H1 (cell line): ENCODE measurements around the gene POLE. TPM values are rescaled to one million over a fixed set of nuclear protein-coding genes. Genes with fewer than 3 reads are reported as not detected.

Source experiments
- CTCF ChIA-PET: fragments of 300-600 bp; sonication (Branson Sonifier 250); formaldehyde crosslinking; loops from one replicate; lab custom pipeline; 2021; ENCODE audit not compliant: partially characterized antibody; lab: Charles Lee
- POLR2A ChIA-PET: fragments of 300-600 bp; sonication (Branson Sonifier 250); formaldehyde crosslinking; loops from one replicate; lab custom pipeline; 2021; ENCODE audit warnings: inconsistent platforms; ENCODE audit not compliant: partially characterized antibody; lab: Charles Lee
- DNase-seq, 2 experiments: peaks; one replicate each; pipeline versions ENCODE4 v3.0.0 to v3.0.0-alpha.2; 2010 to 2022; ENCODE audit warnings: low spot score in 2 of 2, low read depth in 1 of 2, mixed read lengths in 1 of 2
- FAIRE-seq: peaks from 2 replicates; lab custom pipeline; 2011; peaks lifted over from hg19 to GRCh38; lab: Jason Lieb, UNC
- H2AFZ ChIP-seq: 2 replicates; pipeline ENCODE4 v1.8.1; 2012; ENCODE audit warnings: low read length, inconsistent platforms
- H2AK5ac ChIP-seq: 2 replicates; pipeline ENCODE4 v1.6.1; 2013; ENCODE audit warnings: low read depth, low read length
- H2BK120ac ChIP-seq: replicated peaks from 2 replicates; pipeline ENCODE3; 2013; ENCODE audit warnings: low read depth, low read length, inconsistent platforms
- H2BK12ac ChIP-seq: 2 replicates; pipeline ENCODE4 v1.6.1; 2013; ENCODE audit warnings: low read depth, low read length
- H2BK15ac ChIP-seq: 2 replicates; pipeline ENCODE4 v1.6.1; 2013; ENCODE audit warnings: low read length
- H2BK20ac ChIP-seq: 2 replicates; pipeline ENCODE4 v1.6.1; 2013; ENCODE audit warnings: low read length
- H2BK5ac ChIP-seq: 2 replicates; pipeline ENCODE4 v1.6.1; 2013; ENCODE audit warnings: low read depth, low read length
- H3K14ac ChIP-seq: 2 replicates; pipeline ENCODE4 v1.6.1; 2013; ENCODE audit warnings: inconsistent platforms; ENCODE audit not compliant: insufficient read length
- H3K18ac ChIP-seq: 2 replicates; pipeline ENCODE4 v1.6.1; 2013; ENCODE audit warnings: low read length; ENCODE audit errors: extremely low read depth
- H3K23ac ChIP-seq: 2 replicates; pipeline ENCODE4 v1.6.1; 2013; ENCODE audit warnings: inconsistent platforms; ENCODE audit not compliant: insufficient read length
- H3K23me2 ChIP-seq: 2 replicates; pipeline ENCODE4 v1.6.1; 2013; ENCODE audit warnings: low read depth, low read length
- H3K27ac ChIP-seq: 2 replicates; pipeline ENCODE4 v1.6.1; 2011; ENCODE audit warnings: low read depth, low read length, inconsistent platforms
- H3K27me3 ChIP-seq, 4 experiments: replicated peaks in 1 of 4; 1 replicate in 1 of 4; 2 replicates in 3 of 4; pipeline versions ENCODE4 v1.6.1 to v1.8.1; 2011 to 2013; ENCODE audit warnings: low read length in 3 of 4, mild to moderate bottlenecking in 3 of 4, inconsistent platforms in 2 of 4, mixed read lengths in 2 of 4, moderate library complexity in 1 of 4; ENCODE audit not compliant: control insufficient read depth in 3 of 4, insufficient read depth in 3 of 4; ENCODE audit errors: extremely low read depth in 1 of 4
- H3K36me3 ChIP-seq, 4 experiments: 2 replicates each; pipeline versions ENCODE4 v1.6.1 to v1.8.1; 2011 to 2013; ENCODE audit warnings: mild to moderate bottlenecking in 4 of 4, low read length in 3 of 4, moderate library complexity in 2 of 4, control low read depth in 1 of 4, inconsistent platforms in 1 of 4; ENCODE audit not compliant: insufficient read depth in 4 of 4, control insufficient read depth in 2 of 4
- H3K4ac ChIP-seq: replicated peaks from 2 replicates; pipeline ENCODE3; 2013; ENCODE audit warnings: low read length, low read depth, mixed read lengths, inconsistent platforms; ENCODE audit not compliant: insufficient read length
- H3K4me1 ChIP-seq, 4 experiments: replicated peaks in 1 of 4; 1 replicate in 1 of 4; 2 replicates in 3 of 4; pipeline versions ENCODE4 v1.6.1 to v1.8.1; 2011 to 2013; ENCODE audit warnings: low read length in 3 of 4, inconsistent platforms in 2 of 4, mixed read lengths in 1 of 4; ENCODE audit not compliant: insufficient read depth in 4 of 4, control insufficient read depth in 3 of 4
- H3K4me2 ChIP-seq, 2 experiments: 2 replicates each; pipeline versions ENCODE4 v1.6.1 to v1.8.1; 2011 to 2013; ENCODE audit warnings: low read depth in 2 of 2, low read length in 2 of 2, control low read depth in 1 of 2, inconsistent platforms in 1 of 2, mild to moderate bottlenecking in 1 of 2; ENCODE audit not compliant: insufficient read depth in 1 of 2
- H3K4me3 ChIP-seq, 4 experiments: fragments of 200-600, 300-600 bp in 1 of 4; sonication (generic), shearing (Covaris generic), sonication (Bioruptor Twin) in 1 of 4; 2 replicates each; pipeline versions ENCODE4 v1.5.1 to v1.8.1; 2011 to 2016; ENCODE audit warnings: low read length in 4 of 4, low read depth in 3 of 4, control low read depth in 2 of 4, inconsistent platforms in 2 of 4, mild to moderate bottlenecking in 2 of 4, mixed read lengths in 1 of 4, moderate library complexity in 1 of 4; ENCODE audit not compliant: insufficient read depth in 2 of 4; ENCODE audit errors: extremely low read depth in 1 of 4
- H3K56ac ChIP-seq: replicated peaks from 2 replicates; pipeline ENCODE3; 2013; ENCODE audit warnings: low read depth, mild to moderate bottlenecking, mixed read lengths, low read length, inconsistent platforms; ENCODE audit not compliant: insufficient read length
- H3K79me1 ChIP-seq: 2 replicates; pipeline ENCODE4 v1.6.1; 2013; ENCODE audit warnings: low read depth, low read length, control low read depth
- H3K79me2 ChIP-seq, 2 experiments: 2 replicates each; pipeline versions ENCODE4 v1.6.1 to v1.8.1; 2012 to 2013; ENCODE audit warnings: low read length in 2 of 2, mild to moderate bottlenecking in 2 of 2, inconsistent platforms in 1 of 2; ENCODE audit not compliant: insufficient read depth in 2 of 2, control insufficient read depth in 1 of 2
- H3K9ac ChIP-seq, 4 experiments: replicated peaks in 1 of 4; 1 replicate in 1 of 4; 2 replicates in 3 of 4; pipeline versions ENCODE4 v1.6.1 to v1.8.1; 2011 to 2013; ENCODE audit warnings: low read depth in 3 of 4, low read length in 3 of 4, control low read depth in 2 of 4, mild to moderate bottlenecking in 2 of 4, moderate library complexity in 2 of 4, inconsistent platforms in 1 of 4; ENCODE audit errors: extremely low read depth in 1 of 4
- H3K9me3 ChIP-seq, 2 experiments: 2 replicates each; pipeline versions ENCODE4 v1.6.1 to v1.8.1; 2012 to 2013; ENCODE audit warnings: mild to moderate bottlenecking in 2 of 2, moderate library complexity in 2 of 2, control low read depth in 1 of 2, inconsistent platforms in 1 of 2, low read depth in 1 of 2, low read length in 1 of 2, mixed read lengths in 1 of 2; ENCODE audit not compliant: insufficient read depth in 2 of 2
- H4K20me1 ChIP-seq, 2 experiments: replicated peaks in 1 of 2; 2 replicates each; pipeline versions ENCODE3 to v1.8.1; 2011 to 2013; ENCODE audit warnings: inconsistent platforms in 2 of 2, low read length in 2 of 2, mild to moderate bottlenecking in 1 of 2; ENCODE audit not compliant: insufficient read depth in 2 of 2, control insufficient read depth in 1 of 2
- H4K5ac ChIP-seq: 2 replicates; pipeline ENCODE4 v1.6.1; 2013; ENCODE audit warnings: low read length, low read depth, mixed read lengths, inconsistent platforms; ENCODE audit not compliant: insufficient read length
- H4K8ac ChIP-seq: 2 replicates; pipeline ENCODE4 v1.8.0; 2013; ENCODE audit warnings: mild to moderate bottlenecking, moderate library complexity, low read length, inconsistent platforms; ENCODE audit not compliant: insufficient read depth; ENCODE audit errors: extremely low read depth
- H4K91ac ChIP-seq: replicated peaks from 2 replicates; pipeline ENCODE3; 2013; ENCODE audit warnings: low read length, mixed read lengths, inconsistent platforms; ENCODE audit not compliant: insufficient read length
- CBX8 ChIP-seq: fragments of 300-800, 300-1000 bp; sonication (generic); IDR thresholded peaks from 2 replicates; pipeline ENCODE4 v1.7.1; 2016; ENCODE audit warnings: low read depth, low read length, borderline replicate concordance
- CEBPB ChIP-seq: IDR thresholded peaks from 2 replicates; pipeline ENCODE4 v1.6.1; 2012; ENCODE audit warnings: low read depth, low read length
- CTBP2 ChIP-seq: IDR thresholded peaks from 2 replicates; pipeline ENCODE4 v1.7.0; 2011; ENCODE audit warnings: borderline replicate concordance, mild to moderate bottlenecking, moderate library complexity, mixed read lengths, low read length; ENCODE audit not compliant: insufficient read depth, insufficient read length
- EGR1 ChIP-seq: IDR thresholded peaks from 2 replicates; pipeline ENCODE4 v1.6.1; 2011; ENCODE audit warnings: low read depth, low read length, borderline replicate concordance
- FOSL1 ChIP-seq: IDR thresholded peaks from 2 replicates; pipeline ENCODE4 v1.6.1; 2011; ENCODE audit warnings: mild to moderate bottlenecking, low read depth, low read length, moderate library complexity; ENCODE audit not compliant: insufficient read depth
- GTF2F1 ChIP-seq: IDR thresholded peaks from 2 replicates; pipeline ENCODE4 v1.6.1; 2012; ENCODE audit warnings: low read depth, low read length, improper control_type of control experiment, borderline replicate concordance
- JUN ChIP-seq: IDR thresholded peaks from 2 replicates; pipeline ENCODE4 v1.6.1; 2011; ENCODE audit warnings: low read depth, mild to moderate bottlenecking, improper control_type of control experiment, low read length
- JUND ChIP-seq: IDR thresholded peaks from 2 replicates; pipeline ENCODE4 v1.6.1; 2011; ENCODE audit warnings: mild to moderate bottlenecking, improper control_type of control experiment, low read length
- NRF1 ChIP-seq: IDR thresholded peaks from 2 replicates; pipeline ENCODE4 v1.6.1; 2011; ENCODE audit warnings: mild to moderate bottlenecking, low read depth, low read length, improper control_type of control experiment
- RBBP5 ChIP-seq: IDR thresholded peaks from 2 replicates; pipeline ENCODE4 v1.7.1; 2012; ENCODE audit warnings: low read depth, mild to moderate bottlenecking, inconsistent platforms, low read length, moderate library complexity, borderline replicate concordance
- RXRA ChIP-seq: IDR thresholded peaks from 2 replicates; pipeline ENCODE4 v1.6.1; 2011; ENCODE audit warnings: low read depth, mild to moderate bottlenecking, low read length, moderate library complexity; ENCODE audit not compliant: insufficient read depth
- SIN3A ChIP-seq, 2 experiments: IDR thresholded peaks in 1 of 2; conservative IDR thresholded peaks in 1 of 2; 2 replicates each; pipeline ENCODE4 v1.6.1; 2011 to 2012; ENCODE audit warnings: low read length in 2 of 2, improper control_type of control experiment in 1 of 2, low read depth in 1 of 2, mild to moderate bottlenecking in 1 of 2
- SIX5 ChIP-seq: IDR thresholded peaks from 2 replicates; pipeline ENCODE4 v1.6.1; 2011; ENCODE audit warnings: mild to moderate bottlenecking, low read depth, low read length
- SP1 ChIP-seq: IDR thresholded peaks from 2 replicates; pipeline ENCODE4 v1.6.1; 2011; ENCODE audit warnings: low read depth, low read length
- SP2 ChIP-seq: IDR thresholded peaks from 2 replicates; pipeline ENCODE4 v1.6.1; 2012; ENCODE audit warnings: mild to moderate bottlenecking, low read length, inconsistent platforms
- WGBS, 2 experiments: shearing (Covaris generic) in 1 of 2; methylation state at CpG; one replicate each; pipeline versions ENCODE4 v1.1.6 to v1.1.7; 2013 to 2015; ENCODE audit warnings: low lambda C conversion rate in 2 of 2, mixed read lengths in 2 of 2, inconsistent platforms in 1 of 2, low coverage in 1 of 2, missing lambda C conversion rate in 1 of 2; ENCODE audit not compliant: insufficient replicate concordance in 2 of 2, insufficient coverage in 1 of 2, insufficient read length in 1 of 2; ENCODE audit errors: extremely low coverage in 1 of 2, missing lambda C conversion rate in 1 of 2; 5-methylcytosine and 5-hydroxymethylcytosine counted together
- polyA plus RNA-seq, 7 experiments: library from polyadenylated mRNA; depleted of rRNA in 3 of 7; stranded (reverse) in 5 of 7; unstranded in 2 of 7; fragments of >200 nt in 5 of 7; fragments of 200-250 nt in 2 of 7; gene quantifications; 1 replicate in 5 of 7; 2 replicates in 1 of 7; 4 replicates in 1 of 7; pipeline versions ENCODE4 v1.2.1 to v1.2.3, GENCODE V29; 2011 to 2013; ENCODE audit warnings: missing spikeins in 2 of 7, mixed read lengths in 2 of 7
- total RNA-seq: library from RNA; stranded (reverse); fragmentation: NEBNext Ultra II Directional; extraction: Animal tissue kit (Norgen Biotek cat#: 25700); gene quantifications from 2 replicates; pipeline ENCODE4 v1.2.1, GENCODE V29; 2021

The POLE gene
- total and polyA plus RNA-seq, 2 of the 8 experiments (the other 6 are each of a cell fraction or from before 2014, with no cell fraction given) = 59.7 to 115 TPM

DNA sequence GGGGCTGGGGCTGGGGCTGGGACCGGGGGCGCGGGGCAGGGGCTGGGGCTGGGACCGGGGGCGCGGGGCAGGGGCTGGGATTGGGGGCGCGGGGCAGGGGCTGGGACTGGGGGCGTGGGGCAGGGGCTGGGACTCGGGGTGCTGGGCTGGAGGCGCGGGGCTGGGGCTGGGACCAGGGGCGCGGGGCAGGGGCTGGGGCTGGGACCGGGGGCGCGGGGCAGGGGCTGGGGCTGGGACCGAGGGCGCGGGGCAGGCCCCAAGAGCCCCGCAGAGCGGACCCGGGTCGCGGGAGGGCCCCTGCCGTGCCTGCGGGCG is 68.1 kb downstream of the POLE start:
- no peak overlapping the region for H3K9ac ChIP-seq
- CTCF ChIA-PET = interaction anchor here (0.6 kb wide), 1 partner anchor 28 kb away, joined by 3 read pairs; no protein-coding TSS in a partner anchor
- WGBS, 2 experiments = 11% methylated on average over 3 of the region's 28 CpGs; no CpG with 5 or more reads in 1 of the 2 experiments
- TF ChIP-seq RXRA (no peak), FOSL1 (no peak), NRF1 (no peak), JUND (no peak), RBBP5 (no peak), CEBPB (no peak), JUN (no peak), EGR1 (no peak), CBX8 (no peak), SP2 (no peak), GTF2F1 (no peak), SIX5 (no peak), SP1 (no peak), SIN3A (conservative IDR thresholded peaks at IDR 0.05 in 1 of 2, IDR thresholded peaks at IDR 0.05 in 1 of 2; ENCODE audit: low read depth in 1 of 2, low read length in 2 of 2) (no peak), CTBP2 (no peak)

More for the DNA sequence above, 68.1 kb downstream of the POLE start:
- Histone ChIP-seq H3K23me2 (no peaks in the 10 kb centered on the region; the same call in 1 of the 2 replicates), H3K4me2 (peak overlapping the region; percentile 48 to 53; a peak in 3 of 4 replicates), H3K27me3 (peaks cover 31 to 55% (median 42%) of the 10 kb centered on the region in 4 experiments), H3K4me1 (peaks cover 0 to 3% (median 0%) of the 10 kb centered on the region in 4 experiments; a peak in 3 of 7 replicates), H2AFZ (no peak overlapping the region), H2BK12ac (no peak overlapping the region), H2AK5ac (no peak overlapping the region), H3K4ac (no peak overlapping the region), H2BK5ac (no peak overlapping the region), H3K14ac (no peak overlapping the region), H2BK20ac (no peak overlapping the region), H3K79me1 (no peaks in the 10 kb centered on the region), H3K23ac (no peak overlapping the region), H3K79me2 (no peaks in the 10 kb centered on the region), H3K27ac (no peak overlapping the region), H3K36me3 (peaks cover 0 to 5% (median under 1%) of the 10 kb centered on the region in 4 experiments; a peak in 1 of 8 replicates), H2BK15ac (no peak overlapping the region), H3K18ac (no peak overlapping the region), H4K91ac (no peak overlapping the region), H3K9me3 (peaks cover 2 to 18% of the 10 kb centered on the region in 2 experiments; a peak in 3 of 4 replicates), H2BK120ac (no peak overlapping the region), H3K4me3 (peak overlapping the region in 2 of 4 experiments; percentile 23 to 67; a peak in 3 of 8 replicates), H4K8ac (no peak overlapping the region), H3K56ac (no peak overlapping the region), H4K20me1 (peaks cover 7 to 12% of the 10 kb centered on the region in 2 experiments), H4K5ac (no peak overlapping the region)
- no peak for DNase-seq
- POLR2A ChIA-PET = interaction anchor here (1.0 to 4.2 kb wide), 8 partner anchors 10 to 58 kb away, joined by 4 to 28 read pairs (median 5); no protein-coding TSS in a partner anchor
- FAIRE-seq = no peak
